ENCODE results near the gene GJB5.
"Not testable (repeated sequence)": the region's sequence is repeated elsewhere in the genome, so short reads cannot be mapped to it uniquely, and the experiment has no call there.

The GJB5 gene

DNA sequence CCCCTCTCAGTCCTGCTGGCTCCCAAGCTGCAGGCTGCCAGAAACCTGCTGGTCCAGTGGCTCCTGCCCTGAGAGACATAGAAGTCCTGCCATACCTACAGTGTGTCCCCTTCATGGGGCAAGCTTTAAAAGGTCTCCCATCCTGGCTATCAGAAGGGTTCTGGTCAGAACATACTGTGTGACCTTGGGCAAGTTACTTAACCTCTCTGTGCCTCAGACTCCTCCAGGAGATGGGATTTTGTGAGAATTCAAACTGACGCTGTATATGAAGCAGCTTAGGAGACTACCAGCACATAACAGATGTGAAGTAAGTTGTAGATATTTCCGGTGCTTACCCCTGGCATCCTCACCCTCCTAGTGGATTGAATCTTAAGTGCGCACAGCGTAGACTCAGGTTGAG lies 8.7 kb upstream of the GJB5 start:
- no peak for DNase-seq

DNA sequence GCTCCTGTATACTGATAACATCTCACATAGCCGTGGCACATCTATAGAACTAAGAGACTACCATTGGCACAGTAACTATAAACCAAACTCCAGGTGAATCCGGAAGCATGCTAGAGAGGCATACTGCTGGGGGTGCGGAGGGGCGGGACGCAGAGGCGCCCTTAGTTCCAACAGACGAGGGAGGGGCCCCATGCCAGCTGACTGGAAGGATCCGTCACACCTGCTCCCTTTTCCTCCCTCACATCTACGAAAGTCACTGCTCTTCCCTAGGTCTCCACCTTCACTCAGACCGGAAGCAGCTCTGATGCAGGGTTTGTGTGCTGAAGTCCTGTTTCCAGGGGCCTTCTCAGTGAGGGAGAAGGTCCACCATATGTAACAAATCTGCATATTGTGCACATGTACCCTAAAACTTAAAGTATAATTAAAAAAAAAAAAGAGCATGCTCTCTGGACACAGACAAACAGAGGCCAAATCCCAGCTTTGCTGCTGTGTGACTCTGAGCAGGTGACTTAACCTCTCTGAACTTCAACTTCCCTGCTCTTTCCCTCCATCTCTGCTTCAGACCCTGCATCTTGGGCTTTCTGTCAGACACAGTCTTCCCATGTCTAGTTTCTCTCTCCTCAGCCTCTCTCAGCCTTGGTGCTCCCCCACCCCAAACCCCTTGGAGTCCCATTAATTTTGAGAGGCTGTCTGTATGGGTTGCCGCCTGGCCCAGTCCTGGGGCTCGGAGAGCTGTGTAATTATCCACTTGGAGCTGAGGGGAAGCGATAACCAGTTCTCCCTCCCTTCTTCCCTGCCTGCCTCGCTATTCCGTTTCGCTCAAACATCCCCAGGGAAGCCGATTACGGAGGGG lies 7.8 kb upstream of the GJB5 start:
- DNase-seq = no peak

DNA sequence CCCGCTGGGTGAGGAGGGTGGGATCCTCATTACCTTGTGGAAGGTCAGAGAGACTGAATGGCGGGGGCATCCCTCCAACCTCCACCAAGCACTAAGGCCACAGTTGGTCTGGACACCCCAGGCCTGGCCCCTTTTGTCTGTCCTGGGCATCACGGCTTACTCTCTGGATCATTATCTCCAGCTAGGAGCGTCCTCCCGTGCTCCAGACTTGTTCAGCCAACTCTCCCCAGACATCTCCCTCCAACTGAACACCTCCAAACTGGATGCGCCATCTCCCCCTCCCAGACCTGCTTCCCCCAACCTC lies 7.3 kb upstream of the GJB5 start:
- DNase-seq = no peak

DNA sequence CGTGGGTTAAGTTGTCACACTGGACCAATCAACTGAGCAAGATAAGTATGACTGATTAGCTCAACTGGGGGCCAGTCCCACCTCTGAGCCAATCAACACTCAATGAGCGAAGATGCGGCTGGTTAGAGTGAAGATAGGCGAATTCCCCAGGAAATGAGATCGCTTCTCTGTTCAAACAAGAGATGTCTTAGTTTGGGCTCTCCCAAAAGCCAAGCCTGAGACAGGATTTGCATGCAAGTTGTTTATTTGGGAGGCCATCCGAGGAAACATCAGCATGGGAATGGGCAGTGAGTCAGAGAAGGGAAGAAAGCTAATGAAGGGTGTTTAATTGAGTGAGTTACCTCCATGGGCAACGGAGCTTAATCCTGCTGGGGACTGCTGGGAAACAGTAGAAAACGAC lies 4.9 kb upstream of the GJB5 start:
- DNase-seq = no peak

DNA sequence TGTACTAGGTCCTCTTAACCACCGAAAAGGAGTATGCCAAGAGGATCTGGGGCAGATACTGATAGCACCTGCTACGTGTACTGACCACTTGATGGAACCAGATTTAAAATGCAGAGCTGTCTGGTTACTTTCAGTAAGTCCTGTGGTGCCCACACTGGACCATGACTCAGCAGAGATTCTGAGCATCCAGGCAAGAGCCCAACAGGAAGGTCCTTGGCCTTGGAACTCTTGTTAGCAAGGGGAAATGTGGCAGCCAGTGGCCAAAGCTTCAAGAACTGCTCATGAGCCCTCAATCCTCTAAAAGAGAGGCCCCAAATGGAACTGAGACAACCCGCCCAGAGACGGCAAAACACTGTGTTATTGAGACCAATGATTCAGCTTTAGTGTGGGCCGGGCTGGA lies 4.2 kb upstream of the GJB5 start:
- no peak for DNase-seq

DNA sequence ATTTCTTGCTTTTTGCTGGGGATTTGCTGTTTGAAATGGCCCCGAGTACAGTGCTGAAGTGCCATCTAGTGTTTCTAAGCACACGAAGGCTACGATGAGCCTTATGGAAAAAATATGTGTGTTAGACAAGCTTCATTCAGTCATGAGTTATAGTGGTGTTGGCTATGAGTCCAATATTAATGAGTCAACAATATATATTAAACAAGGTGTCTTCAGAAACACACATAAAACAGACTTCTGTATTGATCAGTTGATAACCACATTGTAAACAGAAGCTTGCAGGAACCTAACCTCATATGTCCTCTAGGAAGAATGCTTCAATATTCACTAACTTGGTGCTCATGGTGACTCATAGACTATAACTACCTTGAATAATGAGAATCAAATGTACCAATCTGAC lies 1.7 kb upstream of the GJB5 start:
- no peak for DNase-seq

DNA sequence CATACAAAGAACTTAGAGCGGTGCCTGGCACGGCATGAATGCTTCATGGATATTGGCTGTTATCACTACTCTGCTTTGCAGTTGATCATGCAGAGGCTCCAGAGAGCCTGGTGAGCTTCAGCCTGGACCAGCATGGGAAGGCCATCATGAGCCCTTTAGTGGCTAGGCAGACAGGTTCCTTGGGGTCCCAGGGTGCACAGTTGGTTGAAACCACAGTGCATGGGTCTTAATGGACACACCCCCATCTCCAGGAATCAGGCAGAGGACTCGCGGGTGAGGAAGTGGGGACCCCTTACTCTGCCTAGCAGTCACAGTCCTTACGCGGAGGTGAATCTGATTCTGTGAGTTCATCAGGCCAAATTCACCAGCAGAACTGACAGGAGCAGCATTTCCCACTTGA lies 1.1 kb downstream of the GJB5 start:
- no peak for DNase-seq

DNA sequence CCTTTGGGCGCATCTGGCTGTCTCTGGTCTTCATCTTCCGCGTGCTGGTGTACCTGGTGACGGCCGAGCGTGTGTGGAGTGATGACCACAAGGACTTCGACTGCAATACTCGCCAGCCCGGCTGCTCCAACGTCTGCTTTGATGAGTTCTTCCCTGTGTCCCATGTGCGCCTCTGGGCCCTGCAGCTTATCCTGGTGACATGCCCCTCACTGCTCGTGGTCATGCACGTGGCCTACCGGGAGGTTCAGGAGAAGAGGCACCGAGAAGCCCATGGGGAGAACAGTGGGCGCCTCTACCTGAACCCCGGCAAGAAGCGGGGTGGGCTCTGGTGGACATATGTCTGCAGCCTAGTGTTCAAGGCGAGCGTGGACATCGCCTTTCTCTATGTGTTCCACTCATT lies 2.5 kb downstream of the GJB5 start:
- DNase-seq = no peak

DNA sequence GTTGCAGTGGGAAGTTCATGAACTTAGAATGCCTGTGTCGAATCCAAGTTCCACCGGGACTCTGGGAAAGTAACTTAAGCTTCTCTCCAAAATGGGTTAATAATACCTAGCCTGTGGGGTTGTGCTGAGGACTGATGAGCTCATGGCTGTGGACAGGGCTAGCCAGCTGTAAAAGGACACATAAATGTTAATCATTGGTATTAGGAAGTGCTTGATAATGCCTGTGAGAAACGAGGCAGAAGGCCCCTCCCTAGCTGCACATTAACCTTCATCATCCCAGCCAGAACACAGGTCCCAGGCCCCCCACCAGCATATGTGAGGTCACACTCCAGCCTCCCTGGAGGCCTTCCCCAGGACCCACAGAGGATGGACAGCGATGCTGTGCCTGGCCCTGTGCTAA lies 3.9 kb downstream of the GJB5 start:
- no peak for DNase-seq

DNA sequence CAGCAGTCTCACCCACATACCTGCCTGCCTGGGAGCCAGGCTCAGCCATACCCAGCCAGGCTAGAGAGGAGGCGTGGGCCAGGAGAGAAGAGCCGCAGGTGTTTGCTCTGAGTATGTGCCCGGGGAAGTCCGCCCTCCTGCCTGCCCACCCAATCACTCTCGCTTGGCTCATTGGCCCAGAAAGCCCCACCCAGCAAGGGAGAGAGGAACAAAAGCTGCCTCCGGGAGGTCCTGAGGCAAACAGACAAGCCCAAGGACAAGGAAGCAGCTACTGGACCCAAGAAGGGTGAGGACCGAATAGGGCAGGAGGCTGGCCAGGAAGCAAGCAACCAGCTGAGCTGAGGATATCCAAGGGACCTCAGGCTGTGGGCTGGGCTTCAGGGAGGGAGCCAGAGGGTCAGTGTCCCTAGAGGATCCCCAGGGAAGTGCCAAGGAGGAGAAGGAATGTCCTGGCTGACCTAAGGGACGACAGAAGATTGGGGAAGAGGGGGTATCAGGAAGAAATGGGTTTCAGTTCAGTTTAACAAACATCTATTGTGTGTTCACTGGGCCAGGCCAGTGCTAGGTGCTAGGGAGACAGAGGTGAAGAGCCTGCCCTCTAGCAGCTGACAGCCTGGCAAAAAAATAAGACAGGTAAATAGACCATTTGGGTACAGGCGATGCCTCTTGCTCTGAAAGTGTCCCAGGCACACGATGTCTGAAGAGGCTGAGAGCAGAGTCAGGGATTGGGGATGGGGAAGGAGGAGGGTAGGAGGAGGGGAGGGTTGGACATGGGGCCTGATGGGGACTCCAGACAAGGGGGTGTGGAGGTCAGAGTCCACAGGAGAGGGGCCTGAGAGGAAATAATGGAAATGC lies 4.9 kb downstream of the GJB5 start, which contains the start of gene GJB4:
Gene GJB4 (plus strand): TSS at position 238 of the 855 bp plus-strand sequence. CDS start 1,515 bp downstream, outside the sequence.
- DNase-seq = no peak

DNA sequence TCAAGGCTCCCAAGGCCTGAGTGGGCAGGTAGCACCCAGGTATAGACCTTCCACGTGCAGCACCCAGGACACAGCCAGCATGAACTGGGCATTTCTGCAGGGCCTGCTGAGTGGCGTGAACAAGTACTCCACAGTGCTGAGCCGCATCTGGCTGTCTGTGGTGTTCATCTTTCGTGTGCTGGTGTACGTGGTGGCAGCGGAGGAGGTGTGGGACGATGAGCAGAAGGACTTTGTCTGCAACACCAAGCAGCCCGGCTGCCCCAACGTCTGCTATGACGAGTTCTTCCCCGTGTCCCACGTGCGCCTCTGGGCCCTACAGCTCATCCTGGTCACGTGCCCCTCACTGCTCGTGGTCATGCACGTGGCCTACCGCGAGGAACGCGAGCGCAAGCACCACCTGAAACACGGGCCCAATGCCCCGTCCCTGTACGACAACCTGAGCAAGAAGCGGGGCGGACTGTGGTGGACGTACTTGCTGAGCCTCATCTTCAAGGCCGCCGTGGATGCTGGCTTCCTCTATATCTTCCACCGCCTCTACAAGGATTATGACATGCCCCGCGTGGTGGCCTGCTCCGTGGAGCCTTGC lies 6.4 kb downstream of the GJB5 start:
- no peak for DNase-seq

DNA sequence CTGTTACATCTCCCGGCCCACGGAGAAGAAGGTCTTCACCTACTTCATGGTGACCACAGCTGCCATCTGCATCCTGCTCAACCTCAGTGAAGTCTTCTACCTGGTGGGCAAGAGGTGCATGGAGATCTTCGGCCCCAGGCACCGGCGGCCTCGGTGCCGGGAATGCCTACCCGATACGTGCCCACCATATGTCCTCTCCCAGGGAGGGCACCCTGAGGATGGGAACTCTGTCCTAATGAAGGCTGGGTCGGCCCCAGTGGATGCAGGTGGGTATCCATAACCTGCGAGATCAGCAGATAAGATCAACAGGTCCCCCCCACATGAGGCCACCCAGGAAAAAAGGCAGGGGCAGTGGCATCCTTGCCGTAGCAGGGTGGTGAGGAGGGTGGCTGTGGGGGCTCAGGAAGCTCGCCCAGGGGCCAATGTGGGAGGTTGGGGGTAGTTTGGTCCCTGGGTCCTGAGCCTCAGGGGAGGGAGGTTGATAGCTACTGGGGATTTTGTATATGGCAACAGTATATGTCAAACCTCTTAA lies 7.0 kb downstream of the GJB5 start:
- no peak for DNase-seq

DNA sequence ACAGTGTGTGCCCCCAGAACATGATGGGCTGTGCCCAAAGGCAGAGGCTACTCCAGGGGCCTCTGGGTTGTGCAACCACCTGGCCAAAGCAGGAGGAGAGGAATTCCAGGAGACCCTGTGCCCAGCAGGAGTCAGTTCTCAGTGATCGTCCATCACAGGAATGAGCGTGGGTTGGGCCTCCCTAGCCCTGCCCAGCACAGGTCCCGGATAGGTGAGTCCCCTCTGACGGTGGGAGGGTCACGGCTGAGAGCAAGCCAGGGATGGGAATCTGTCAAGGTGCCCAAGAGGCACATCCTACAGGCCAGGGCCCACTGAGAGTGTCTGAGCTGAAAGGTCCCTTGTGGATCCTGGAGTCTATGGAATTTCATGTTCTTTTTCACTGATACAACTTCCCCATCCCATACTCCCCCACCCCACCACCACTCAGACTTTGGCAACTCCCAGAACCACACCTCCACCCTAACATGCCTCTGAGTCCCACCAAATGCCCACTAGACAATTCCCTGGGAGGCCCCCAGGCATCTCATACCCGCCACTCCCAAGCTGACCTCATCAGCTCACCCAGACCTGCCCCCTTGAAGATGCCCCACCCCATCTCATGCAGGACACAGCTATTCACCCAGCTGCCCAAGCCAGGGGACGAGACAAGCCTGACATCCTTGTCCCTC lies 7.8 kb downstream of the GJB5 start:
- DNase-seq = no peak

DNA sequence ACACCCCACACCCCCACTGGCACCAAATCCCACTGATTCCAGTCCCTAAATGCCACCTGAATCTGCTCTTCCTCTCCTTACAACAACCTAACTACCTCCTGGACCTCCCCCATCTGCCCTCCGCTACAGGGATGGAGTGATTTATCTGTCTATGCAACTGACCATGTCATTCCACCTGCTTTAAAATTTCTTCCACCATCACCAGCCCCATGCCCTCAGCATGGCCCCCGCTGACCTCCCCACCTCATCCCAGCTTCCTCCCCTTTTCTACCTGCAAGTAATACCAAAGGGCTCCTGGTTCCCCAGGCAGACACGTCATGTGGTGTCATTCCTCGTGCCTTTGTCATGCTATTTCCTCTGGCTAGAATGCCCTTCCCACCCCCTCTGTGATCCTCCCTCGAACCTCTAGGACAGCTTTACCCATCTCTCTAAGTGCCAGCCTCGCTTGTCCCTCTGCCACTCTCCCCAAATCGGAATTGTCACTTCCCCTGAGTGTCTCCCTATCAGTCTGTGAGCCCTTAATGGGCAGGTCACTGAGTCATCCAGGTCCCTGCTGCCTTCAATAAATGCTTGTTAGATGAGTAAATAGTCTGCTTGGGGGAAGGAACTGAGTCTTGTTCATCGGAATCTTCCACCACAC lies 8.4 kb downstream of the GJB5 start:
- DNase-seq = no peak

DNA sequence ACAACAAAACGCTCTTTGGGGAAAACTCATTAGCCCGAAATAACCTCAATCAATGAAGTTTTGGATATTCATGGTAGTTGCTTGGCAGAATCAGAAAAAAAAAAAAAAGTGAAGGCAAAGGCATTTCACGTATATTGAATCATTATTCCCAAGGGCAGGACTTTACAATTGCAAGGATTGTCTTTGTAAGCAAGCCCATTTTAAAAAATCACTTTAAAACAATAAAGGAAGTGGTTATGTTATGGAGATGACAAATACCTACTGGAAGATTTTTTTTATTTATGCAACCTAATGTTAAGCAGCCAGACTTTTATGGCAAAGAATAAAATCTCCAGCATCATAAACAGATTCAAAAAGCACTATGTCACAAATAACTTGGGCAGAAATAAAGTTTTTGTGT lies 14.0 kb downstream of the GJB5 start:
- no peak for DNase-seq

DNA sequence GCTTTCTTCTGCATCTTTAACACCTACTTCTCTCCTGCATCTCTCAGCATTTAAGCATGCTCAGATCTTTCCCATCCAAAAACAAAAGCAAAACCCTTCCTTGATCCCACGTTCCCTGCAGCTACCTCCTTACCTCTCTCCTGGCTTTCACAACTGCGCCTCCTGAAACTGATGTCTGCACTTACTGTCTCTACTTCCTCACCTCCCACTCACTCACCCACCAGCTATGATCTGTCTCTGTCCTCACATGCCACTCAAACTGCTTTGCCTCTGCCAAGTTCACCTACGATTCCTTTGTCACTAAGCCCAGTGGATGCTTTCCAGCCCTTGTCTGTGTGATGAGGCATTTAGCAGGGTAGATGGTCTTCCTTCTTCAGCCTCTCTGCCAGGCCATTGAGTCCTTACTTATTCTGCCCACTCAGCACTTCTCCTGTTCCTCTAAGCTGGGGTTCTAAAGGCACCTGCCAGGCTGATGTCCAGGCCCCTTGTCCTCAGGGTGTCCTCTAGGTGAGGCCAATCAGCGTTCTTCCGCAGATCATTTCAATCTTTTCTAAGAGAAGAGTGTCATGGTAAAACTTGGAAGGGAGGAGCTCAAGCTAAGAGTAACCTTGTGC lies 16.2 kb downstream of the GJB5 start:
- DNase-seq = no peak

DNA sequence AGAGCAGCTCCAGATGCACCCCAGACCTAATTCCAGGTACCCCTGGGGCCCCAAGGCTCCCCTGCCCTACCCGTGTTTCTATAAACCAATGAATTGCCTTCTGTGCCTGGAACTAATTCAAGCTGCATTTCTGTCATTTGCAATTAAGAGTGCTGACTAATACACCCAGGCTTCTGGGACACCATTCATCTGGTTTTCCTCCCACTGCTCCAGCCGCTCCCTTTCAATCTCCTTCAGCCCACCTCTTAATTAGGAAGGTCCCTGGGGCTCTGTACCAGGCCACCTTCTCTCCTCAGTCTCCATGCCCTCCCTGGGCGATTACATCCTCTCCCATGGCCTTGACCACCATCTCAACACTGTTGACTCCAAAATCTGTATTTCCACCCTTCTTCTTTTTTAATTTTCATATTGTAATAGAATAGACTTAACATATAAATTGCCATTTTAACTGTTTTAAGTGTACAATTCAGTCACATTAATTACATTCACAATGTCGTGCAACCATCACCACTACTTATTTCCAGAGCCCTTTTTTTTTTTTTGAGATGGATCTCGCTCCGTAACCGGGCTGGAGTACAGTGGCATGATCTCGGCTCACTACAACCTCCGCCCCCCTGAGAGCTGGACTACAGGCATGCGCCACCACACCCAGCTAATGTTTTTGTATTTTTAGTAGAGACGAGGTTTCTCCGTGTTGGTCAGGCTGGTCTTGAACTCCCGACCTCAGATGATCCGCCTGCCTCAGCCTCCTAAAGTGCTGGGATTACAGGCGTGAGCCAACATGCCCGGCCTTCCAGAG lies 16.9 kb downstream of the GJB5 start:
- DNase-seq = no peak

DNA sequence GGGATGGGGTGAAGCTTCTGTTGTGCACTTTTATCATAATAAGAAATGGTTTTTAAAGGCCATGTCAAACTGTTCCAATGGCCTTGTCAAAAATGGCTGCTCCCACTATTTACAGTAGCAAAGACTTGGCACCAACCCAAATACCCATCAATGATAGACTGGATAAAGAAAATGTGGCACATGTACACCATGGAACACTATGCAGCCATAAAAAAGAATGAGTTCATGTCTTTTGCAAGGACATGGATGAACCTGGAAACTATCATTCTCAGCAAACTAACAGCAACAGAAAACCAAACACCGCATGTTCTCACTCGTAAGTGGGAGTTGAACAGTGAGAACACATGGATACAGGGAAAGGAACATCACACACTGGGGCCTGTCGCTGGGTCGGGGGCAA lies 18.3 kb downstream of the GJB5 start:
- not testable (repeated sequence) for DNase-seq

DNA sequence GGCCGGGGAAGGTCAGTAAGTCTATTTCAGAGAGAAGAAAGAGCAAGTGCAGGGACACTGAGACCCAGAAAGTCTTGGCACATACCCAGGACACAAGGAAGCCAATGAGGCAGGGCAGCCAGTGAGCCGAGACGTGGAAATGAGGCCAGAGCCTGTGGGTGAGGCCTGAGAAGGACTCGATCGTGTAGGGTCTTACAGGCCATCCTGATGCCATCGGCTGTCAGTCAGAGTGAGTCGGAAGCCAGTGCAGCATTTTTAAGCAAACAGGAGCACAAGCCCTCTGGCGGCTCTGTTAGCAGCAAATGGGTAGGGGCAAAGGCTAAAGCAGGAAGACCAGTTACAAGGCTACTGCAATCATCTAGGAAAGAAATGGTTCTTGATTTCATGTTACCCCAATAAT lies 20.1 kb downstream of the GJB5 start:
- no peak for DNase-seq

DNA sequence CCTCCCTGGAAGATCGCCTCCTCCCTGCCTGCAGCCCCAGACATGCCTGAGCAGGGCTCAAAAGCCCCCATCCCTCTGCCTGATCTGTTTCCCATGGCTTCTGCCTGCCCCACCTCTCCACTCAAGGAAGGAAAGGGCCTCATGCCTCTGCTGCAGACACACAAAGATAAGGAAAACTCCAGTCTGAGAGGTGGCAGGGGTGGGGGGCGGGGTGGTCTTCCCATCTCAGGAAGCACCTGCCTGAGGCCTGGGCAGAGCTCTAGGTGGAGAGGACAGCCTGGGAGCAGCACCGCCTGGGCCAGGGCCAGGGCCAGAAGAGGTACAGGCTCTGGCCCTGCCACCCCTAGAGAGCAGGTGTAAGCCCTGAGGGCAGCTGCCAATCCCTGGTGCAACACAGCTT lies 22.1 kb downstream of the GJB5 start:
- no peak for DNase-seq

Measured in activated CD4-positive, alpha-beta T cell treated with anti-CD3 and anti-CD28 coated beads, Interleukin-2, amount 50 U/mL, for 48 hours (primary cell).